ENCODE measurements around the gene PRRC2A.

PRRC2A gene

GRCh38 chr6:31620586-31621319 is at the start of gene PRRC2A:
PRRC2A (plus strand) TSS chr6:31620715; CDS start chr6:31622790, 2,075 bp downstream.
- no peak for FAIRE-seq

GRCh38 chr6:31572041-31572911 is 48.2 kb upstream of the PRRC2A start, which contains the start of gene LTA:
LTA (plus strand) TSS chr6:31572289; CDS start chr6:31572743, 454 bp downstream.
- FAIRE-seq (peak; percentile 95), DNase-seq (ENCODE audit: extremely low spot score, insufficient read length, low read depth) (no peak)

More at GRCh38 chr6:31620586-31621319, at the start of gene PRRC2A:
- peak; percentile 91 for DNase-seq (ENCODE audit: extremely low spot score, insufficient read length, low read depth)

- no peak for FAIRE-seq
- DNase-seq (ENCODE audit: extremely low spot score, insufficient read length, low read depth) = no peak
Measured at GRCh38 chr6:31573239-31574105, 47.0 kb upstream of the PRRC2A start.

- FAIRE-seq = peak; percentile 58
- no peak for DNase-seq (ENCODE audit: extremely low spot score, insufficient read length, low read depth)
Measured at GRCh38 chr6:31574106-31575061, 46.1 kb upstream of the PRRC2A start.

GRCh38 chr6:31575335-31575901 is 45.1 kb upstream of the PRRC2A start, which contains the start of gene TNF:
TNF (plus strand) TSS chr6:31575565; CDS start chr6:31575742, 177 bp downstream.
- DNase-seq (ENCODE audit: extremely low spot score, insufficient read length, low read depth) (peak; percentile 66), FAIRE-seq (peak; percentile 99)

GRCh38 chr6:31575952-31576685 is 44.4 kb upstream of the PRRC2A start:
- FAIRE-seq (peak; percentile 82), DNase-seq (ENCODE audit: extremely low spot score, insufficient read length, low read depth) (no peak)

- FAIRE-seq = peak; percentile 87
Measured at GRCh38 chr6:31576897-31577578, 43.5 kb upstream of the PRRC2A start.

GRCh38 chr6:31577579-31577966 is 42.9 kb upstream of the PRRC2A start:
- FAIRE-seq = no peak
- no peak for DNase-seq (ENCODE audit: extremely low spot score, insufficient read length, low read depth)

More at GRCh38 chr6:31576897-31577578, 43.5 kb upstream of the PRRC2A start:
- DNase-seq (ENCODE audit: extremely low spot score, insufficient read length, low read depth) = no peak

- FAIRE-seq = peak; percentile 29
- DNase-seq (ENCODE audit: extremely low spot score, insufficient read length, low read depth) = no peak
Measured at GRCh38 chr6:31578184-31579118, 42.1 kb upstream of the PRRC2A start.

GRCh38 chr6:31579119-31579505 is 41.4 kb upstream of the PRRC2A start:
- FAIRE-seq (no peak), DNase-seq (ENCODE audit: extremely low spot score, insufficient read length, low read depth) (no peak)

GRCh38 chr6:31579546-31580437 is 40.7 kb upstream of the PRRC2A start:
- FAIRE-seq = peak; percentile 59

GRCh38 chr6:31580438-31580740 is 40.1 kb upstream of the PRRC2A start:
- FAIRE-seq (no peak), DNase-seq (ENCODE audit: extremely low spot score, insufficient read length, low read depth) (no peak)

More at GRCh38 chr6:31579546-31580437, 40.7 kb upstream of the PRRC2A start:
- DNase-seq (ENCODE audit: extremely low spot score, insufficient read length, low read depth) = no peak

GRCh38 chr6:31580807-31581433 is 39.6 kb upstream of the PRRC2A start:
- no peak for DNase-seq (ENCODE audit: extremely low spot score, insufficient read length, low read depth)
- FAIRE-seq = peak; percentile 83

- FAIRE-seq = no peak
- no peak for DNase-seq (ENCODE audit: extremely low spot score, insufficient read length, low read depth)
Measured at GRCh38 chr6:31581434-31582229, 38.9 kb upstream of the PRRC2A start.

Data from GM18507 (cell line).